ENCODE results near the gene CRISP3. TPM values are rescaled to one million over a fixed set of nuclear protein-coding genes. Genes with fewer than 3 reads are reported as not detected.

CRISP3 gene
- total and polyA plus RNA-seq, 10 of the 15 experiments (the other 5 are each of a cell fraction or from before 2014, with no cell fraction given) = not detected

DNA sequence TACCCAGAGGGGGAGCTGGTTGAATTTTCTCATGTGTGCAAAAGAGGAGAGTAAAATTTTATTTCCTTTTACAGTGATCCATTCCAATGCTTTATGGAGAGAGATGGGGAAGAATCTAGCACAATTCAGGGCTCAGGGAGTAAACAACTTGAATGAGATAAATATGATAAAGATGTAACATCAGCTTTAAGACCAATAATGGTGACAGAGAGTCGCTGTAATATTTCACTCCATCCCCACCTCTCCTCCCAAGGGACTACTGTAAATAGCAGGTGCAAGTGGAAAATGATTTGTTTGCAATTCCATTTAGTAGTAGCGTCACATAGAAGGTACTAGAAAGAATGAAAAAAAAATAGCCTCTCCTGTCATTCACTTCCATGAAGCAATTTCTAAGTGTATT, 4.8 kb downstream of the CRISP3 start:
- H3K27ac ChIP-seq (ENCODE audit: control insufficient read depth, insufficient read depth) = no peak overlapping the region
- no peak for DNase-seq (ENCODE audit: low read depth, low spot score)
- H3K27me3 ChIP-seq (replicated peaks in 1 of 2; ENCODE audit: control insufficient read depth in 2 of 2, insufficient read depth in 2 of 2, low read length in 1 of 2) = no peaks in the 10 kb centered on the region
- H2AFZ ChIP-seq (ENCODE audit: control insufficient read depth, low read depth, low read length) = no peak overlapping the region
- intact Hi-C loops (cut with micrococcal nuclease; ENCODE audit: unreplicated experiment) (no loop called here), in situ Hi-C loops (cut with MboI) (no loop called here)
- no peak for FAIRE-seq
- H3K9ac ChIP-seq (ENCODE audit: control insufficient read depth, insufficient read depth, low read length) = no peak overlapping the region
- H3K4me2 ChIP-seq (ENCODE audit: control insufficient read depth, insufficient read depth) = no peak overlapping the region
- ChIA-PET RAD21 (ENCODE audit: unreplicated experiment) (no interaction called here), SMC1A (ENCODE audit: uncharacterized antibody, unreplicated experiment) (no interaction called here), POLR2A (no interaction called here), CTCF (no interaction called here)
- no peak overlapping the region for H3K4me3 ChIP-seq
- no TSS peak for BruUV-seq (replicated peaks)
- no peaks in the 10 kb centered on the region for H4K20me1 ChIP-seq (ENCODE audit: control insufficient read depth, insufficient read depth)
- H3K4me1 ChIP-seq (ENCODE audit: control insufficient read depth, insufficient read depth, low read length) = no peaks in the 10 kb centered on the region
- TF ChIP-seq SUZ12 (IDR thresholded peaks at IDR 0.05; ENCODE audit: unreplicated experiment) = no peak
- TF ChIP-seq TARDBP (IDR thresholded peaks at IDR 0.05; ENCODE audit: borderline replicate concordance) = no peak
- TF ChIP-seq TBL1XR1 (IDR thresholded peaks at IDR 0.05; ENCODE audit: low read depth, low read length) = no peak
- TF ChIP-seq, protein P1, sequence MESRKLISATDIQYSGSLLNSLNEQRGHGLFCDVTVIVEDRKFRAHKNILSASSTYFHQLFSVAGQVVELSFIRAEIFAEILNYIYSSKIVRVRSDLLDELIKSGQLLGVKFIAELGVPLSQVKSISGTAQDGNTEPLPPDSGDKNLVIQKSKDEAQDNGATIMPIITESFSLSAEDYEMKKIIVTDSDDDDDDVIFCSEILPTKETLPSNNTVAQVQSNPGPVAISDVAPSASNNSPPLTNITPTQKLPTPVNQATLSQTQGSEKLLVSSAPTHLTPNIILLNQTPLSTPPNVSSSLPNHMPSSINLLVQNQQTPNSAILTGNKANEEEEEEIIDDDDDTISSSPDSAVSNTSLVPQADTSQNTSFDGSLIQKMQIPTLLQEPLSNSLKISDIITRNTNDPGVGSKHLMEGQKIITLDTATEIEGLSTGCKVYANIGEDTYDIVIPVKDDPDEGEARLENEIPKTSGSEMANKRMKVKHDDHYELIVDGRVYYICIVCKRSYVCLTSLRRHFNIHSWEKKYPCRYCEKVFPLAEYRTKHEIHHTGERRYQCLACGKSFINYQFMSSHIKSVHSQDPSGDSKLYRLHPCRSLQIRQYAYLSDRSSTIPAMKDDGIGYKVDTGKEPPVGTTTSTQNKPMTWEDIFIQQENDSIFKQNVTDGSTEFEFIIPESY (IDR thresholded peaks at IDR 0.05) = no peak
- no peak for TF ChIP-seq RUNX3 (IDR thresholded peaks at IDR 0.05; ENCODE audit: low read length)
- TF ChIP-seq KAT2A (conservative IDR thresholded peaks at IDR 0.05; ENCODE audit: control insufficient read depth, low read depth, low read length) = no peak
- TF ChIP-seq NFXL1 (IDR thresholded peaks at IDR 0.05; ENCODE audit: borderline replicate concordance) = no peak
- no peak for TF ChIP-seq NRF1 (conservative IDR thresholded peaks at IDR 0.05; ENCODE audit: low read depth, low read length)
- TF ChIP-seq CEBPB (IDR thresholded peaks at IDR 0.05; ENCODE audit: borderline replicate concordance in 1 of 2, low read depth in 2 of 2, low read length in 2 of 2) = no peak
- no peak for TF ChIP-seq JUNB (IDR thresholded peaks at IDR 0.05)
- TF ChIP-seq RELA (IDR thresholded peaks at IDR 0.05; ENCODE audit: borderline replicate concordance, partially characterized antibody) = no peak
- no peak for TF ChIP-seq CBFB (IDR thresholded peaks at IDR 0.05; ENCODE audit: low read depth)
- TF ChIP-seq SUPT20H (IDR thresholded peaks at IDR 0.05; ENCODE audit: borderline replicate concordance, control insufficient read depth, low read depth, low read length) = no peak
- H3K9me3 ChIP-seq (replicated peaks; ENCODE audit: control insufficient read depth, insufficient read depth, low read length) = no peaks in the 10 kb centered on the region
- H3K36me3 ChIP-seq (ENCODE audit: control insufficient read depth in 2 of 2, insufficient read depth in 2 of 2, low read length in 1 of 2) = no peaks in the 10 kb centered on the region
- no peak for ATAC-seq
- H3K79me2 ChIP-seq (ENCODE audit: control insufficient read depth, insufficient read depth, low read length) = no peaks in the 10 kb centered on the region
- WGBS (ENCODE audit: insufficient coverage, insufficient replicate concordance, low lambda C conversion rate, missing lambda C conversion rate) = 0% methylated on average over 2 of the region's 2 CpGs
